ENCODE measurements around the gene TMEM179. TPM values are rescaled to one million over a fixed set of nuclear protein-coding genes. Genes with fewer than 3 reads are reported as not detected.
A peak's percentile ranks its signal among the peaks of the same experiment; 100 is the strongest.

TMEM179 gene
- total and polyA plus RNA-seq, 9 donors = 0.19 to 0.30 (median 0.22) TPM; not detected in 6

DNA sequence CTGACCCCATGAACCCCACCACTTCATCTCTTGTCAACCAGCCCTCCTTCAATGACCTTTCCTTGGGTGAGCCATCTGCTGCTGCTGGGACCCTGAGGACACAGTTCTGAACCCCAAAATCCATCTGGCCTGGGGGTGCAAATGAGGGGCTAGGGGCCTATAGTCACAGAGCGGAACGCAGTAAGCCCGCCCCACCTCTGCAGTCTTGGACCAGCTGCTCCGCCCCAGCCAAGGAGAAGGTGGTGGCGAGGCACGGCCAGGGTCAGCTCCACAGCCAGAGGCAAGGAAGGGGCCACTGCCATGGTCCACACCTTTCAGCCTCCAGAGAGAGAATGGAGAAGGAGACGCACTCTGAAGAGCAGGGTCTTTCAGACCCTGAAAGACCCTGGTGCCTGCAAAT is 5.1 kb downstream of the TMEM179 start:
- Histone ChIP-seq H3K27ac (no peak overlapping the region), H3K36me3 (no peaks in the 10 kb centered on the region), H3K9me3 (no peaks in the 10 kb centered on the region), H3K4me3 (no peak overlapping the region), H3K4me1 (ENCODE audit: insufficient read depth) (peaks cover 6% of the 10 kb centered on the region), H3K27me3 (no peaks in the 10 kb centered on the region)
- TF ChIP-seq EP300 (IDR thresholded peaks at IDR 0.05) (no peak), POLR2A (IDR thresholded peaks at IDR 0.05) (no peak)
- TF ChIP-seq, protein P1, sequence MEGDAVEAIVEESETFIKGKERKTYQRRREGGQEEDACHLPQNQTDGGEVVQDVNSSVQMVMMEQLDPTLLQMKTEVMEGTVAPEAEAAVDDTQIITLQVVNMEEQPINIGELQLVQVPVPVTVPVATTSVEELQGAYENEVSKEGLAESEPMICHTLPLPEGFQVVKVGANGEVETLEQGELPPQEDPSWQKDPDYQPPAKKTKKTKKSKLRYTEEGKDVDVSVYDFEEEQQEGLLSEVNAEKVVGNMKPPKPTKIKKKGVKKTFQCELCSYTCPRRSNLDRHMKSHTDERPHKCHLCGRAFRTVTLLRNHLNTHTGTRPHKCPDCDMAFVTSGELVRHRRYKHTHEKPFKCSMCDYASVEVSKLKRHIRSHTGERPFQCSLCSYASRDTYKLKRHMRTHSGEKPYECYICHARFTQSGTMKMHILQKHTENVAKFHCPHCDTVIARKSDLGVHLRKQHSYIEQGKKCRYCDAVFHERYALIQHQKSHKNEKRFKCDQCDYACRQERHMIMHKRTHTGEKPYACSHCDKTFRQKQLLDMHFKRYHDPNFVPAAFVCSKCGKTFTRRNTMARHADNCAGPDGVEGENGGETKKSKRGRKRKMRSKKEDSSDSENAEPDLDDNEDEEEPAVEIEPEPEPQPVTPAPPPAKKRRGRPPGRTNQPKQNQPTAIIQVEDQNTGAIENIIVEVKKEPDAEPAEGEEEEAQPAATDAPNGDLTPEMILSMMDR (IDR thresholded peaks at IDR 0.05) = no peak
- DNase-seq = no peak
- intact Hi-C loops (cut with DNase I) = no loop called here
- 94 to 96% (median 96%) methylated on average over 7 of the region's 7 CpGs for WGBS, 3 donors

GRCh38 chr14:104598910-104599273 is 5.7 kb downstream of the TMEM179 start:
- H3K4me3 ChIP-seq = no peak overlapping the region
- no peak overlapping the region for H3K27ac ChIP-seq
- intact Hi-C loops (cut with DNase I) = no loop called here
- no peak for DNase-seq
- no peaks in the 10 kb centered on the region for H3K36me3 ChIP-seq
- peaks cover under 1% of the 10 kb centered on the region for H3K4me1 ChIP-seq (ENCODE audit: insufficient read depth)
- TF ChIP-seq, protein P1 (IDR thresholded peaks at IDR 0.05) = no peak
- TF ChIP-seq POLR2A (IDR thresholded peaks at IDR 0.05) (no peak), EP300 (IDR thresholded peaks at IDR 0.05) (no peak)
- WGBS, 3 donors = 90 to 93% (median 90%) methylated on average over 12 of the region's 12 CpGs
- no peaks in the 10 kb centered on the region for H3K27me3 ChIP-seq
- no peaks in the 10 kb centered on the region for H3K9me3 ChIP-seq

GRCh38 chr14:104598039-104598909 is 6.3 kb downstream of the TMEM179 start:
- 44 to 66% (median 63%) methylated on average over 28 of the region's 28 CpGs for WGBS, 3 donors
- no peaks in the 10 kb centered on the region for H3K9me3 ChIP-seq
- H3K36me3 ChIP-seq = no peaks in the 10 kb centered on the region
- no peak overlapping the region for H3K27ac ChIP-seq
- peak in 1 of 5 donors; percentile 9 for DNase-seq
- no peak overlapping the region for H3K4me3 ChIP-seq
- H3K27me3 ChIP-seq = no peaks in the 10 kb centered on the region
- intact Hi-C loops (cut with DNase I) = no loop called here
- no peaks in the 10 kb centered on the region for H3K4me1 ChIP-seq (ENCODE audit: insufficient read depth)
- TF ChIP-seq EP300 (IDR thresholded peaks at IDR 0.05) (no peak), POLR2A (IDR thresholded peaks at IDR 0.05) (no peak)
- TF ChIP-seq, protein P1 (IDR thresholded peaks at IDR 0.05) = no peak

GRCh38 chr14:104597576-104597975 is 7.0 kb downstream of the TMEM179 start:
- no peak overlapping the region for H3K27ac ChIP-seq
- intact Hi-C loops (cut with DNase I) = no loop called here
- no peak for TF ChIP-seq POLR2A (IDR thresholded peaks at IDR 0.05)
- TF ChIP-seq, protein P1 (IDR thresholded peaks at IDR 0.05) = no peak
- TF ChIP-seq EP300 (IDR thresholded peaks at IDR 0.05) = no peak
- WGBS, 3 donors = 89 to 95% (median 91%) methylated on average over 11 of the region's 11 CpGs
- H3K4me3 ChIP-seq = no peak overlapping the region
- H3K4me1 ChIP-seq (ENCODE audit: insufficient read depth) = no peaks in the 10 kb centered on the region
- H3K9me3 ChIP-seq = no peaks in the 10 kb centered on the region
- no peak for DNase-seq
- no peaks in the 10 kb centered on the region for H3K36me3 ChIP-seq
- no peaks in the 10 kb centered on the region for H3K27me3 ChIP-seq

Data from ovary (tissue), 9 donors.